K562 (cell line): Measurements from ENCODE around the gene VPS26A. TPM values are rescaled to one million over a fixed set of nuclear protein-coding genes. Genes with fewer than 3 reads are reported as not detected.
A peak's percentile ranks its signal among the peaks of the same experiment; 100 is the strongest.

Experiments
- DNMT1 ChIP-seq: fragments of 450-650 bp; IDR thresholded peaks from 2 replicates; pipeline ENCODE4 v1.6.1; 2016; ENCODE audit warnings: antibody characterized with exemption, mild to moderate bottlenecking
- FOS ChIP-seq: IDR thresholded peaks from 3 replicates; pipeline ENCODE4 v1.6.1; 2011; ENCODE audit not compliant: insufficient read length; ENCODE audit errors: extremely low read depth
- FOXK2 ChIP-seq, 2 experiments: fragments of 450-650 bp; IDR thresholded peaks in 1 of 2; conservative IDR thresholded peaks in 1 of 2; 2 replicates each; pipeline ENCODE4 v1.6.1; 2016; ENCODE audit warnings: low read depth in 2 of 2, mild to moderate bottlenecking in 1 of 2
- GABPA ChIP-seq: fragments of 200-800 bp; sonication (Bioruptor generic); conservative IDR thresholded peaks from 2 replicates; pipeline ENCODE4 v1.6.1; 2016; ENCODE audit warnings: low read depth, missing genetic modification characterization, missing compliant biosample characterization
- GATA2 ChIP-seq: sonication (generic); formaldehyde crosslinking; IDR thresholded peaks from 2 replicates; pipeline ENCODE4 v1.4.0; 2020; ENCODE audit warnings: mild to moderate bottlenecking, missing genetic modification reagents
- ILF3 ChIP-seq: fragments of 450-650 bp; IDR thresholded peaks from 2 replicates; pipeline ENCODE4 v1.6.1; 2018; ENCODE audit warnings: antibody characterized with exemption, mild to moderate bottlenecking, moderate library complexity, borderline replicate concordance
- MLLT1 ChIP-seq, 2 experiments: fragments of 450-650 bp; IDR thresholded peaks; 2 replicates each; pipeline ENCODE4 v1.6.1; 2016
- MYC ChIP-seq, 2 experiments: fragments of 250-450 bp in 1 of 2; sonication (Bioruptor Pico) in 1 of 2; IDR thresholded peaks; 2 replicates each; pipeline versions ENCODE4 v1.5.1 to v1.6.1; 2012 to 2021; ENCODE audit warnings: low read depth in 2 of 2, borderline replicate concordance in 1 of 2, improper control_type of control experiment in 1 of 2, low read length in 1 of 2, mild to moderate bottlenecking in 1 of 2, moderate library complexity in 1 of 2
- NCOA2 ChIP-seq, 2 experiments: fragments of 450-650 bp; IDR thresholded peaks; 2 replicates each; pipeline ENCODE4 v1.6.1; 2018; ENCODE audit warnings: mild to moderate bottlenecking in 2 of 2, moderate library complexity in 1 of 2; ENCODE audit not compliant: partially characterized antibody in 2 of 2
- NFRKB ChIP-seq: fragments of 450-650 bp; IDR thresholded peaks from 2 replicates; pipeline ENCODE4 v1.6.1; 2016; ENCODE audit warnings: low read depth
- NR2C1 ChIP-seq, 2 experiments: fragments of 450-650 bp; IDR thresholded peaks; 2 replicates each; pipeline ENCODE4 v1.6.1; 2017; ENCODE audit warnings: mild to moderate bottlenecking in 2 of 2, antibody characterized with exemption in 1 of 2, inconsistent platforms in 1 of 2, missing compliant biosample characterization in 1 of 2, missing genetic modification characterization in 1 of 2
- PHB ChIP-seq: fragments of 250-450 bp; sonication (Bioruptor Pico); IDR thresholded peaks from 2 replicates; pipeline ENCODE4 v1.5.0; 2021
- PTRF ChIP-seq: fragments of 450-650 bp; IDR thresholded peaks from 2 replicates; pipeline ENCODE4 v1.6.1; 2016; ENCODE audit warnings: mild to moderate bottlenecking, missing genetic modification characterization, missing compliant biosample characterization
- SMAD1 ChIP-seq: fragments of 150-350 bp; IDR thresholded peaks from 2 replicates; pipeline ENCODE4 v1.6.1; 2014; ENCODE audit warnings: low read length, low read depth; ENCODE audit not compliant: partially characterized antibody
- SMARCC2 ChIP-seq: fragments of 450-650 bp; IDR thresholded peaks from 2 replicates; pipeline ENCODE4 v1.6.1; 2017; ENCODE audit warnings: antibody characterized with exemption, moderate library complexity, mild to moderate bottlenecking, low read depth
- SRSF7 ChIP-seq: fragments of 200-400 bp; formaldehyde crosslinking; optimal IDR thresholded peaks from 2 replicates; pipeline ENCODE3; 2017; ENCODE audit warnings: mild to moderate bottlenecking, low read depth, low read length
- TCF7L2 ChIP-seq: fragments of 150-350 bp; IDR thresholded peaks from 2 replicates; pipeline ENCODE4 v1.6.1; 2016; ENCODE audit warnings: low read depth, mild to moderate bottlenecking, low read length, moderate library complexity
- TOE1 ChIP-seq, 2 experiments: fragments of 450-650 bp in 1 of 2; sonication (generic) in 1 of 2; formaldehyde crosslinking in 1 of 2; IDR thresholded peaks; 2 replicates each; pipeline versions ENCODE4 v1.7.1 to v1.8.0; 2016 to 2022; ENCODE audit warnings: borderline replicate concordance in 2 of 2, mild to moderate bottlenecking in 2 of 2, antibody characterized with exemption in 1 of 2, inconsistent platforms in 1 of 2, low read depth in 1 of 2, missing genetic modification reagents in 1 of 2, moderate library complexity in 1 of 2
- TRIM24 ChIP-seq, 2 experiments: fragments of 450-650 bp; IDR thresholded peaks; 2 replicates each; pipeline ENCODE4 v1.6.1; 2016
- ZNF384 ChIP-seq: IDR thresholded peaks from 2 replicates; pipeline ENCODE4 v1.6.1; 2012; ENCODE audit warnings: low read depth, low read length, improper control_type of control experiment
- ZNF511 ChIP-seq: sonication (generic); formaldehyde crosslinking; IDR thresholded peaks from 2 replicates; pipeline ENCODE4 v1.8.0; 2022; ENCODE audit warnings: mild to moderate bottlenecking, missing genetic modification reagents
- ZNF589 ChIP-seq: fragments of 200-800 bp; sonication (Bioruptor generic); IDR thresholded peaks from 2 replicates; pipeline ENCODE4 v1.6.1; 2016; ENCODE audit warnings: low read depth, missing genetic modification characterization, missing compliant biosample characterization
- ZNF830 ChIP-seq: fragments of 250-450 bp; sonication (Bioruptor Pico); IDR thresholded peaks from 2 replicates; pipeline ENCODE4 v1.5.0; 2021; ENCODE audit warnings: mild to moderate bottlenecking
- polyA plus RNA-seq, 8 experiments: library from polyadenylated mRNA; depleted of rRNA in 4 of 8; stranded (reverse) in 5 of 8; unstranded in 3 of 8; fragments of >200 nt; fragmentation: Nextera tagmentation in 2 of 8; fragmentation: Illumina TruSeq in 1 of 8; extraction: Ambion mirVana in 2 of 8; extraction: Trizol in 1 of 8; gene quantifications; 2 replicates each; pipeline versions ENCODE4 v1.2.1 to v1.2.3, GENCODE V29; 2011 to 2014; ENCODE audit warnings: inconsistent platforms in 1 of 8, missing spikeins in 1 of 8
- total RNA-seq, 7 experiments: library from RNA; depleted of rRNA in 6 of 7; stranded (reverse); fragments of >200 nt in 6 of 7; fragmentation: Illumina TruSeq in 2 of 7; extraction: Trizol in 2 of 7; gene quantifications; 2 replicates each; pipeline versions ENCODE4 v1.2.1 to v1.2.3, GENCODE V29; 2011 to 2021; ENCODE audit warnings: low replicate concordance in 1 of 7
- TF ChIP-seq, protein P1 (sequence below): fragments of 450-650 bp; IDR thresholded peaks from 2 replicates; pipeline ENCODE4 v1.6.1; 2016; ENCODE audit warnings: antibody characterized with exemption
- TF ChIP-seq, protein P2 (sequence below): sonication (generic); formaldehyde crosslinking; IDR thresholded peaks from 2 replicates; pipeline ENCODE4 v1.5.0; 2020; ENCODE audit warnings: missing genetic modification reagents

The VPS26A gene
- total and polyA plus RNA-seq, 9 of the 15 experiments (the other 6 are each of a cell fraction or from before 2014, with no cell fraction given): 47.1 to 137 (median 69.3) TPM

GRCh38 chr10:69086001-69086509 lies 37.9 kb upstream of the VPS26A start (continued):
- TF ChIP-seq, protein P1, sequence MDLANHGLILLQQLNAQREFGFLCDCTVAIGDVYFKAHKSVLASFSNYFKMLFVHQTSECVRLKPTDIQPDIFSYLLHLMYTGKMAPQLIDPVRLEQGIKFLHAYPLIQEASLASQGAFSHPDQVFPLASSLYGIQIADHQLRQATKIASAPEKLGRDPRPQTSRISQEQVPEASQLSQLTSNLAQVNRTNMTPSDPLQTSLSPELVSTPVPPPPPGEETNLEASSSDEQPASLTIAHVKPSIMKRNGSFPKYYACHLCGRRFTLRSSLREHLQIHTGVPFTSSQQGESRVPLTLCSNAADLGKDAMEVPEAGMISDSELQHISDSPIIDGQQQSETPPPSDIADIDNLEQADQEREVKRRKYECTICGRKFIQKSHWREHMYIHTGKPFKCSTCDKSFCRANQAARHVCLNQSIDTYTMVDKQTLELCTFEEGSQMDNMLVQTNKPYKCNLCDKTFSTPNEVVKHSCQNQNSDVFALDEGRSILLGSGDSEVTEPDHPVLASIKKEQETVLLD: no peak; the same call in 1 of the 2 replicates
- no peak for TF ChIP-seq NCOA2 (IDR thresholded peaks at IDR 0.05; ENCODE audit: partially characterized antibody in 2 of 2)
- no peak for TF ChIP-seq PTRF (tag)
- TF ChIP-seq SMAD1: no peak
- no peak; the same call in 1 of the 2 replicates for TF ChIP-seq ZNF589
- no peak for TF ChIP-seq SMARCC2
- no peak for TF ChIP-seq DNMT1
- peak; percentile 92 for TF ChIP-seq GABPA (tag)
- no peak for TF ChIP-seq ILF3
- TF ChIP-seq GATA2 (CRISPR knock-in tag): no peak
- TF ChIP-seq ZNF384: no peak
- TF ChIP-seq MLLT1 (IDR thresholded peaks at IDR 0.05): 0 out of 4 replicates have a peak, but pooled peaks of 1 of the 2 experiments have one; percentile 8
- TF ChIP-seq, protein P2, sequence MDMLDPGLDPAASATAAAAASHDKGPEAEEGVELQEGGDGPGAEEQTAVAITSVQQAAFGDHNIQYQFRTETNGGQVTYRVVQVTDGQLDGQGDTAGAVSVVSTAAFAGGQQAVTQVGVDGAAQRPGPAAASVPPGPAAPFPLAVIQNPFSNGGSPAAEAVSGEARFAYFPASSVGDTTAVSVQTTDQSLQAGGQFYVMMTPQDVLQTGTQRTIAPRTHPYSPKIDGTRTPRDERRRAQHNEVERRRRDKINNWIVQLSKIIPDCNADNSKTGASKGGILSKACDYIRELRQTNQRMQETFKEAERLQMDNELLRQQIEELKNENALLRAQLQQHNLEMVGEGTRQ (CRISPR knock-in tag): no peak
- no peak for TF ChIP-seq ZNF830 (CRISPR knock-in tag)
- peak in 1 of 2 experiments; percentile 81; a peak in 2 of 4 replicates for TF ChIP-seq TRIM24 (IDR thresholded peaks at IDR 0.05)
- no peak for TF ChIP-seq PHB (CRISPR knock-in tag)
- TF ChIP-seq NFRKB: 0 out of 2 replicates have a peak, but pooled peaks have one; percentile 52
- TF ChIP-seq SRSF7: no peak
- no peak; a peak in 1 of 4 replicates for TF ChIP-seq FOXK2 (conservative IDR thresholded peaks at IDR 0.05 in 1 of 2, IDR thresholded peaks at IDR 0.05 in 1 of 2; ENCODE audit: low read depth in 2 of 2)
- no peak for TF ChIP-seq FOS
- no peak for TF ChIP-seq TOE1 (IDR thresholded peaks at IDR 0.05; ENCODE audit: borderline replicate concordance)
- TF ChIP-seq TOE1 (CRISPR knock-in tag; IDR thresholded peaks at IDR 0.05; ENCODE audit: borderline replicate concordance, low read depth): no peak
- no peak for TF ChIP-seq ZNF511 (CRISPR knock-in tag)
- TF ChIP-seq TCF7L2: no peak
- TF ChIP-seq MYC (IDR thresholded peaks at IDR 0.05; ENCODE audit: low read depth, low read length): peak; percentile 66
- TF ChIP-seq MYC (CRISPR knock-in tag; IDR thresholded peaks at IDR 0.05; ENCODE audit: borderline replicate concordance, low read depth): no peak
- TF ChIP-seq NR2C1 (IDR thresholded peaks at IDR 0.05): no peak
- no peak for TF ChIP-seq NR2C1 (tag; IDR thresholded peaks at IDR 0.05)
